Frontal cortex (tissue), 4 donors: Measurements from ENCODE around the gene SBK3. TPM values are rescaled to one million over a fixed set of nuclear protein-coding genes. Genes with fewer than 3 reads are reported as not detected.
A peak's percentile ranks its signal among the peaks of the same experiment; 100 is the strongest.
"Not testable (repeated sequence)": the region's sequence is repeated elsewhere in the genome, so short reads cannot be mapped to it uniquely, and the experiment has no call there.

Experiments used
- DNase-seq, 2 donors: peaks; one replicate each; pipeline ENCODE4 v3.0.0; 2012; ENCODE audit warnings: low spot score in 2 of 2
- FAIRE-seq: peaks from 2 replicates; lab custom pipeline; 2012; peaks lifted over from hg19 to GRCh38; lab: Jason Lieb, UNC
- total RNA-seq: library from RNA; depleted of rRNA; stranded (reverse); fragments of >200 nt; gene quantifications from one replicate; pipeline ENCODE4 v1.2.3, GENCODE V29; 2014
- donor health status: control.
- donor health status: control.
- donor health status: control.

The SBK3 gene, protein sequence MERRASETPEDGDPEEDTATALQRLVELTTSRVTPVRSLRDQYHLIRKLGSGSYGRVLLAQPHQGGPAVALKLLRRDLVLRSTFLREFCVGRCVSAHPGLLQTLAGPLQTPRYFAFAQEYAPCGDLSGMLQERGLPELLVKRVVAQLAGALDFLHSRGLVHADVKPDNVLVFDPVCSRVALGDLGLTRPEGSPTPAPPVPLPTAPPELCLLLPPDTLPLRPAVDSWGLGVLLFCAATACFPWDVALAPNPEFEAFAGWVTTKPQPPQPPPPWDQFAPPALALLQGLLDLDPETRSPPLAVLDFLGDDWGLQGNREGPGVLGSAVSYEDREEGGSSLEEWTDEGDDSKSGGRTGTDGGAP
- total RNA-seq = not detected

DNA sequence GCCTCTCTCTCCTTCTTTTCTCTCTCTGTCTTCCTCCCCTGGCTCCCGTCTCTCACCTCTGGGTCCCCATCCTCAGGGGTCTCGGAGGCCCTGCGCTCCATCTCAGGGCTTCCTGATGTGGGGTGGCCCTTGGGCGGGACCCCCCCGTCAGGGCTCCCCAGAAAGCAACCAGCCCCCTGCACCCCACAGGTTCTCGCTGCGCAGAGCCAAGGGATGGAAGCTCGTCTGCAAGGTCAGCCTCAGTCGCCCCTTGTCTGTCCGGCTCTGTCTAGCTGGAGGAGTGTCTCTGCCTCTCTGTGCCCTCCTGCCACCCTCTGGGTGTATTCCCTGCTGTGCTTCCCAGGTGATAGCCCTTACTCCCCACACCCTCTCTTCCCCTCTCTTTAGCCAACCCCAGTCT is at the start of gene SBK3:
Gene SBK3, minus strand, starts transcription at position 101 of the 400 bp plus-strand sequence. Its CDS starts 0 bp downstream, at position 101.
- DNase-seq = no peak
- no peak for FAIRE-seq

DNA sequence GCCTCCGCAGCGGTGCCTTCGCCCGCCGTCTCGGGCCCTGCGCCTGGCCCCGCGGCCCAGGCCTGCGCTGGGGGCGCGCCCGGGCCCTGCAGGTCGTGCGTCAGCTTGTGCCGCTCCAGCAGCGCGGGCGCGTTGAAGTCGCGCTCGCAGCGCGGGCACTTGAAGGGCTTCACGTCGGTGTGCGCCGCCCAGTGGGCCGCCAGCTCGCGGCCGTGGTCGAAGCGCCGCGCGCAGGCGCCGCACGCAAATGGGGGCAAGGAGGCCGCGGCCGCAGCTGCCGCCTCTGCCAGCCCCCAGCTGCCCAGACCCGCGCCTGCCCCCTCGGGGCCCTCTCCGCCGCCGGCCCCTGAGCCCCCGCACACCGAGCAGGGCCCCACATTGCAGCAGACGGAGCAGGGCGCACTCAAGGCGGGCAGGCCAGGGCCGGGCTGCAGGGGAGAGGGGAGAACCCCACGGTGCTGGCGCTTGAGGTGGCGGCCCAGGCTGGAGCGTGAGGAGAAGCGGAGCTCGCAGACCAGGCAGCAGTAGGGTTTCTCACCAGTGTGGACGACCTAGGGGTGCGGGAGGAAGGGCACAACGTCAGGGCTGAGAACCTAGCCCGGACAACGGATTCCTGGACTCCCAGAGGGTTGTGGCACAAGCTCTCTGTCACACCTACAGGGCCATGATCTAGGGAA is 47.9 kb upstream of the SBK3 start:
- no peak for DNase-seq
- FAIRE-seq = no peak

DNA sequence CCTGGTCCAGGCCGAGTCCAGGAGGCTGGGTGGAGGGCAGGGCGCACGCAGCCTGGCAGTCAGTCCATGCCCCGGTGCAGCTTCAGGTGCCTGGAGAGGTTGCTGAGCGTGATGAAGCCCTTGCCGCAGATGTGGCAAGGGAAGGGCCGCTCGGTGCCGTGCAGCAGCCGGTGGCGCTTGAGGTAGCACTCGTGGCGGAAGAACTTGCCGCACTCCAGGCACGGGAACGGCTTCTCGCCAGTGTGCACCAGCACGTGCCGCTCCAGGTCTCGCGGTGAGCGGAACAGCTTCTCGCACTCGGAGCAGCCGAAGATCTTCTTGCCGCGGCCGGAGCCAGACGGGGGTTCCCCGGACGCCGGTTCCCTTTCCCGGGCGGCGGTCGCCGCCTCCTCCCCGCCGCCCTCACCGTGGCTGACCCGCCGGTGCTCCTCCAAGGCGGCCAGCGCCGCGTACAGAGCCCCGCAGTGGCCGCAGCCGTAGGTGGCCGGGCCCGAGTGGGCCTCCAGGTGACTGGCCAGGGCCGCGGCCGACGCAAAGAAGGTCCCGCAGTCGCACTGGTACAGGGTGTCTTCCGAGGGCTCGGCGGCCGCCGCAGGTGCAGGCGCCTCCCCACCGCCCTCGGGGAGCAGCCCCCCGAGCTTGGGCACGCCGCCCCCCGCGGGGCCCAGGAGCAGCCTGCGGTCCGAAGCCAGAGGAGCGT is 47.2 kb upstream of the SBK3 start:
- no peak for FAIRE-seq
- no peak for DNase-seq

DNA sequence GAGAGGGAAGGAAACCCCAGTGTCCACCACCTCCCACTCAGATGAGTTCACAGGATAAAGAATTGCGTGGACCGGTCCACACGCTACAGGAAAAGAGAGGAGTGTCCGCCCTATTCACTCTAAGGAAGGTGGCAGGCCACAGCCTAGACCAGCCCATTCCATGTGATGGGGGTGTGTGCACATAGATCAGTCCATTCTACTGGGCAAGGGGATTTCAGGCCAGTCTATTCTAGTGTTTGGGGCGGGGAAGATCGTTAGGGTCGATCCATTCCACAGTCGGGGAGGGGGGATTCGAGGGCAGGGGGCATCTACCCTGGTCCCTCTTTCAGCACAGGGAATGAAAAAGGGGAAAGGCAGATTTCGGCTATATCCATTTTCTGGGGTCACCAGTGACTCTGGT is 46.2 kb upstream of the SBK3 start:
- FAIRE-seq = no peak
- no peak for DNase-seq

DNA sequence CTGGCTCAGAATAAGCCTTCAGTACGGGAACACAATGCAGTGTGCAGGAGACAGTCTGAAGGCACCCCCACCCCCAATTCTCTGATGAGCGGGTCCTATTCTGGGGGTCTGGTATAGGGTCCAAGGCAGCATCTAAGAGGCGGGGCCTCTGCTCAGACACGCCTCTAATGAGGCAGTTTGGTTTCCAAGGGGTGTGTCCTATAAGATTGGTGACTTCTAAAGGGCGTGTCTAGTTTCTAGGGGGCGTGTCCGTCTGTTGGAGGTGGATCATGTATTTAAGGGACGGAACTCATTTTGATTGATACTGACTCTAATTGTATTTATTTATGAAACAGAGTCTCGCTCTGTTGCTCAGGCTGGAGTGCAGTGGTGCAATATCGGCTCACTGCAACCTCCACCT is 45.3 kb upstream of the SBK3 start:
- DNase-seq = no peak
- no peak for FAIRE-seq

DNA sequence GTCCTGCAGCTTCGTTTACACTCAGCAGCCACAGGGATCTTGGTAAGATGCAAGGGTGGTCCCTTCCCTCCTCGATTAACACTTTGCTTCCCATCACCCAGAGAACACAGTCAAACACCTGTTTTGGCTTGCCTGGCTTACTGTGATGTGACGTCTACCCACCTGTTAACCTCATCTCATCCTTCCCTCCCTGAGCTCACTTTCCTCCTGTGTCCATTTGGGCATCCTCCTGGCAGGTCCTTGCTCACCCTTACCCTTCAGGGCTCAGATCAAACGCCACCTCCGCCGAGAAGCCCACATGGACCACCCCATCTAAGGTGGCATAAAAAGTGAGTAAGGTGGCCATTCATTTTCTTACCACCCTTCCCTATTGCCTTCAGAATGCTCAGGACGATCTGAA is 44.8 kb upstream of the SBK3 start:
- no peak for FAIRE-seq
- no peak for DNase-seq

DNA sequence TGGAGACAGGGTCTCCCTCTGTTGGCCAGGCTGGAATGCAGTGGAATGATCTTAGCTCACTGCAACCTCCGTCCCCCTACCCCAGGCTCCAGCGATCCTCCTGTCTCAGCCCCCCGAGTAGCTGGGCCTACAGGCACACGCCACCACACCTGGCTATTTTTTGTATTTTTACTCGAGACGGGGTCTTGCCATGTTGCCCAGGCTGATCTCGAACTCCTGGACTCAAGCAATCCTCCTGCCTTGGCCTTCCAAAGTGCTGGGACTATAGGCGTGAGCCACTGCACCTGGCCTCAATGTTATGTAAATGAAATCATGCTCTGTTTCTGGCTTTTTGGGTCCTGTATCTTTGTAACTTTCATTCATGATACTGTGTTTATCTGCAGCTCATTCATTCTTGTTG is 43.4 kb upstream of the SBK3 start:
- FAIRE-seq (no peak), DNase-seq (no peak)

DNA sequence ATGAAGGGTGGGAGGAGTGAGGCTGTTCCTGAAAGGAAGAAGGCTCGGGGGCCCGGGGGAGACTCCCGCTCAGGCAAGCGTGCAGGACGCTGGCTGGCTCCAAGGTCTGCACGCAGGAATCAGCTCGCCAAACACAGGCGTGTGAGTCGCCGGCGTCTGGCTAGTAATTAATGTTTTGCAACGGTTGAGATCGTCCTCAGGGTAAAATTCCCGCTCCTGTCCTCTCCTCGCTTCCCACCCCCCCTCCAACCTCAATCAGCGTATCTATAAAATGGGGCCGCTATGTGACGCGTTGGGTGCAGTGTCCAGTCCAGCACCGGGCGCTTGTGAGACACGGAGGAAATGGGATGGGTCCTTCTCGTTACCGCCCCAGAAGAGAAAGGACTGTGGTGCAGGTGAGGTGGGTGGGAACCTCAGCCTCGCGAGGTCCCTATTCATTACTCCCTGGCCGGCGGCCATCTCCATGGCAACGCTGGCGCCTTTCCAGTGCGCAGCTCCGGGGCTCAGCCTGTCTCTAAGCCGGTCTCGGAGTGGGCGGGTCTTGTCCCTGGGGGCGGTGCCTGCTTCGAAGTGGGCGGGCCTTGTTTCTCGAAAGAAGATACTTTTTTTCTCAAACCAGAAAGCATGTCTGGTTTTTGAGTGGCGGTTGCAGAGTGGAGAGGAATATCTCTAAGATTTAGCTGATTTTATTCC is 41.8 kb upstream of the SBK3 start:
- DNase-seq = peak; percentile 86 to 96
- no peak for FAIRE-seq

DNA sequence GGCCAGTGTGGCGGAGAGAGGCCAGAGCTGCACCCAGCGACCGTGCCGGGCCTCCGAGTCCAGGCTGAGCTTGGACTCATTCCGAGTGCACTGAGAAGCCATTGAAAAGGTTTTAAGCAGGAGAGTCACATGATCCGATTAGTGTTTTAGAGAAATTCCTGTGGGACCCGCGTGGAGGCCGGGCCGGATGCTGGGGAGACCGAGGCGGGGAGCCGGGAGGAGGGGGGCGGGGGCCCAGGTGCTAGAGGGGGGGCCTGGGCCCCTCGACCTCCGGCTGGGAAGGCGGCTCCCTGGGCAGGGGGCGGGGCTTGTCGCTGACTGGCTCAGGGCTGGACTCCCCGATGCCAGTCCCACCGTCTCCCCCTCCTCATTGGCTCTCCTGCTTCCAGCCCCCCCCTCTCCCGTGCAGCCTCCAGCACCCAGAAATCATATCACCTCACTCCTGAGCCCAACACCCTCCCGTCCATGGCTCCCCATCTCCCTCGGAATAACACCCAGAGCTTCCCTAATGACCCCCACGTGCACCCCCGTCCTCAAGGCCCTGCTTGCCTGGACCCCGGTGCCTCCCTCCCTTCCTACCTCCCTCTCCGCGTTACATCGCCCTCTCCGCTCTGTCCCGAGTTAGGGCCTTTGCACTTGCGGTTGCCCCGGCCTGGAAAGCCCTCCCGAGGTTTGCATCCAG is 40.5 kb upstream of the SBK3 start:
- DNase-seq (peak; percentile 62 to 78), FAIRE-seq (no peak)

DNA sequence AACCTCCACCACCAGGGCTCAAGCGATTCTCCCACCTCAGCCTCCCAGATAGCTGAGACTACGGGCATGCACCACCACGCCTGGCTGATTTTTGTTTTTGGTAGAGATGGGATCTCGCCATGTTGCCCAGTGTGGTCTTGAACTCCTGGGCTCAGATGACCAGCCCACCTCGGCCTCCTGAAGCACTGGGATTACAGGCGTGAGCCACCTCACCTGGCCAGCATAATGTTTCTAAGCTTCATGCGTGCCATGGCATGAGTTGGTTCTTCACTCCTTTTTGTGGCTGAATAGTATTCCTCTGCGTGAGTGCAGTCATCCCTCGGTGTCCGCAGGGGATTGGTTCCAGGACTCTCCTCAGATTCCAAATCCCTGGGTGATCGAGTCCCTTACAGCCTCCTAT is 39.5 kb upstream of the SBK3 start:
- DNase-seq = no peak
- FAIRE-seq = no peak

DNA sequence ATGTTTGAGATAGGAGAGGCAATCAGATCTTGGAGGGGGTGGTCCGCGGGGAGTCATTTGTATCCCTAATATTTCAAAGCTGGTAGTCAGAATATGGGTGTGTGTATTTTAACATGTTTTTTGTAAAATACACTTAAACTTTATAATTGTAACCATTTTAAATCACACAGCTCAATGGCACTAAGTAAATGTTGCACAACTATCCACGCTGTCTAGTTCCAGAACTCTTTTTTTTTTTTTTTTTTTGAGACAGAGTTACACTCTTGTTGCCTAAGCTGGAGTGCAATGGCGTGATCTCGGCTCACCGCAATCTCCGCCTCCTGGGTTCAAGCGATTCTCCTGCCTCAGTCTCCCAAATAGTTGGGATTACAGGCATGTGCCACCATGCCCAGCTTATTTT is 38.6 kb upstream of the SBK3 start:
- FAIRE-seq, DNase-seq: not testable (repeated sequence)

DNA sequence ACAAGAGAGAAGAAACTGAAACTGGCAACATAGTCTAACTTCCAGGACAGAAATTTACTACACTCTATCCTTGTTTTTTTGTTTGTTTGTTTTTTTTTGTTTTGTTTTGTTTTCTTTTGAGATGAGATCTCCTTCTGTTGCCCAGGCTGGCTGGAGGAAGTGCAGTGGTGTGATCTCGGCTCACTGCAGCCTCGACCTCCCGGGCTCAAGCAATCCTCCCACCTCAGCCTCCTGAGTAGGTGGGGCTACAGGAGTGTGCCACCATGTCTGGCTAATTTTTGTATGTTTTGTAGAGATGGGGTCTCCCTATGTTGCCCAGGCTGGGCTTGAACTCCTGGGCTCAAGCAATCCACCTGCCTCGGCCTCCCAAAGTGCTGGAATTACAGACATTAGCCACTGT is 36.9 kb upstream of the SBK3 start:
- not testable (repeated sequence) for FAIRE-seq, DNase-seq

DNA sequence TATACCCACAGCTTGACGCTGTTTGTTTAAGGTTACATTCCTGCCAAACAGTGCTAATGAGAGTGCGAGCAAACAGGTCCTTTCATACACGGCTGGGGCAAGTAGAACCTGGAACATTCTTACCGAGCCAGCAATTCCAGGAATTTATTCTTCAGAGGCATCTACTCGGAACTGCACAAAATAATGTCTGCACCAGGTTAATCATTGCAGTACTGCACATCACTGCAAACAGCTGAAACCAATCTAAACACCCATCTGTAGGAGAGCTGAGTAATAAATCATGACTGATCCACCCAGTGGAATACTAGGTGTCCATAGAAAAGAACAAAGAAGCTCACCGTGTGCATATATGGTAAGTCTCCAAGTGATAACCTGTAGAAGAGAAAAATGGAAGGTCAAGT is 36.5 kb upstream of the SBK3 start:
- FAIRE-seq (no peak), DNase-seq (no peak)

DNA sequence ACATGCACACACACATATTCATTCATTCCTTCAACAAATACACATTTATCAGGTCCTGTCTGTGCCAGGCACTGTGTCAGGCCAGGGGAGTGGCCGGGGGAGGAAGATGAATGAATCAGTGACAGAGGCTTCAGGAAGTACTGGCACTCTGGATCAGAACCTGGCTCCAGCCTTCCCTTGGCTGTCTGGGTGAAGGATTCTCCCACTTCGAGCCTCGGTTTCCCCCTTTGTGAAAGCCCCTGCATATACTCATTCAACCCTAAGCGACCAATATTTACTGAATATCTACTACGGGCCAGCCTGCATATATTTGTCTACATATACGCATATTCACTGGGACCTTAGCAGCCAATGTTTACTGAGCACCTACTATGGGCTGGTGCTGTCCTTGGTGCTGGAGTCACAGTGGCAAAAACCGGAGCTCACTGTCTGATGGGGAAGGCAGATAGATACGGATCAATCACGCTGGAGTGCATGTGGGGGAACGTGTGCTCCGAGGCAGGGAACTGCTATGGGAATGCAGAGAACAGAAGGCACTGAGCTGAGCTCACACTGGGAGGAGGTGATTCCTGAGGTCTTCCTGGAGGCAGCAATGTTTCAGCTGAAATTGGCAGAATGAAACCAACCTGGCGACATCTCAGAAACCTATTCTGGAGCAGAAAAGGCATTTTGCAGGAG is 35.9 kb upstream of the SBK3 start:
- DNase-seq = peak in 1 of 2 donors; percentile 41
- no peak for FAIRE-seq

DNA sequence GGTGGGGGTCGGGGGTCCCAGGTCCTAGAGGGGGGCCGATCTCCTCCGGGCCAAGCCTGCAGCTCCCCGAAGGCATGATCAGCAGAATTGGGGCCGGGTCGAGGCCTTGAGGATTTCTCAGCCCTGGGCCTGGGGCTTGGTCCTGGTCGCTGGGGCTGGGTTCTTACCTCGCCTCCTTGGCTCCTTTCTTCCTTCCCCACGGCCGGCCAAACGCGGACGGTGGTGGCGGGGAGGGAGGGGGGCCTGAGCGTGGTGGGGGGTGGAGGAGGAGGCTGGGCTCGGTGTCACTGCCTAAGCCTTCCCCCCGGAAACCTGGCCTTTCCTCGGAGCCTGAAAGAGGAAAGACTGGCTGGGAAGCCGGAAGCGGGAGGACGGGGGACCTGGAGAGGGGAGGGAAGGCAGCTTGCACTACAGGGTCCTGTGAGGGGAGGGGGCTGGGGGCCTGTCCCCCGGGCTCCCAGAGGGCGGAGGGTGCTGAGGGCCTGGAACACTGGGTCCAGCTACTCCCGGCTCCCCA is 35.3 kb upstream of the SBK3 start, which contains the start of gene ZNF579:
Gene ZNF579, minus strand, starts transcription at position 221 of the 517 bp plus-strand sequence. CDS start 1,209 bp downstream, outside the sequence.
- no peak for FAIRE-seq
- peak; percentile 88 to 90 for DNase-seq

DNA sequence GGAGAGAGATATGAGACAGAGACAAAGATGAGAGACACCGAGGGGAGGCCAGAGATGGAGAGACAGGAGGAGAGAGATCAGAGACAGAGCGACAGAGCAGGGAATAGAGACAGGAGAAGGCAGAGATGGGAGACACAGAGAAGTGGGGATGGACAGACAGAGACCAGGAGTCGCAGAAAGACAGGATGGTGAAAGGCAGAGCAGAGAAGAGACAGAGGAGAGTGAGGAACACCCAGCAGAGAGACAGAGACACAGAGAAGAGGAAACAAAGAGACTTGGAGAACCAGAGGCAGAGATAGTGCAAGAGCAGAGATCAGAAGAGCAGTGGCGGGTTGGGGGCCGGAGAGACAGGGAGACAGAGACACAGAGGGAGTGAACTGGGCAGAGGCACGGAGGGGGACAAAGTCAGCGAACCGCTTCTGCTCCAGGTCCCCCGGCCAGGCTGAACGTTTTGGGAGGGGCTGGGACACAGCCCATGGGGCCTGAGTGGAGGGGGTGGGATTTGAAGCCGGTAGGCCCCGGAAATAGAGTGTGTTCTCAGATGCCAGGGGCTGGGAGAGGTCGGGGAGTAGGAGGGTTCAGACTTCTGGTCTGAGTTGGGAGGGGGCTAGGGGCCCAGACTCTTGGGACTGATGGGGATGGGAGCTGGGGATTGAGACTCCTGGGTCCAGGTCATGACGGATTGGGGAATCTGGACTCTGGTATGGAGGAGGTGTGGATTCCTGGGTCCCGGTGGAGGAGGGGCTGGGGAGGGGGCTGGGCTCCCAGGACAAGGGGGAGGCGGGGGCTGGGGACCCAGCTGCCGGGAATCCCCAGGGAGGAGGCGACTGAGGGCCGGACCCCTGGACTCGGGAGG is 34.7 kb upstream of the SBK3 start:
- DNase-seq = peak in 1 of 2 donors; percentile 46

DNA sequence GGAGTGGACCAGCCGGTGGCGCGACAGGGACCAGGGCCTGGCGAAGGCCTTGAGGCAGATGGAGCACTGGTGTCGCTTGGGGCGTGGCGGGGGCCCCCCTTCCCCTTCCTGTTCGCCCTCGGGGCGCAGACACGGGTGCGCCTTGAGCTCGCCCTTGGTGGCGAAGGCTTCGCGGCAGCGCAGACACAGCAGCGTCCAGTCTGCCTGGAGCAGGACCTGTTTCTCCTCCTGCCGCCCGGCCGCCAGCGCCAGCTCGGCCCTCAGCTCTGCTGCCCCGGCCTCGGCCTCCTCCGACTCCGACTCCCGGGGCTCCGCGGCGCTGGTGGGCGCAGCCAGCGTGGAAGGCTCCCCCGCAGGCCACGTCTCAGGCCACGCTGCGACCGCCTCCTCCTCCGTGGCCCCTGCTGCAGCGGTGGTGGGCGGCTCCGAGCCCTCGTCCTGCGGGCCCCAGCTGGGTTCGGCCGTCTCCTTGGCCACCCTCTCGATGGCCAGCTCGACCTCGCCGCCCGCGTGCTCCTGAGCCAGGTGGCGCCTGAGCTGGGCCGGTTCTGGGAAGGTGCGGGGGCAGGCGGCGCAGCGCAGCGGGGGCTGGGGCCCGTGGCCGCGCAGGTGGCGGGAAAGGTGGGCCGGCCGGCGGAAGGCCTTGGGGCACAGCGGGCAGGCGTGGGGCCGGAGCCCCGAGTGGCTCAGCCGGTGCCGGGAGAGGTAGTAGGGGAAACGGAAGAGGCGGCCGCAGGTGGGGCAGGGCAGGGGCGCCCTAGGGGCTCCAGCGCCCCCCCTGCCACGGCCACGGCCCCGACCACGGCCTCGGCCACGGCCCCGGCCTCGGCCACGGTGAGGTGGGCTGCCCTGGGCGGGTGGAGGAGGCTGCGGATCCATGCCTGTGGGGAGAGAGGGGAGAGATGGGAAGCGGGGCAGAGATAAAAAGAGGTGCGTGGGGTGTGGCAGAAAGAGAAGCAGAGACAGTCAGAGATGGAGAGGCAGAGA is 33.7 kb upstream of the SBK3 start:
- DNase-seq (no peak), FAIRE-seq (no peak)

More for the DNA sequence above, 34.7 kb upstream of the SBK3 start:
- FAIRE-seq = no peak
